Vagina (tissue), 2 donors: ENCODE data around the gene USH2A. TPM values are rescaled to one million over a fixed set of nuclear protein-coding genes. Genes with fewer than 3 reads are reported as not detected.

Experiments used
- DNase-seq, 2 donors: peaks; one replicate each; pipeline ENCODE4 v3.0.0-alpha.2; 2017; ENCODE audit errors: extremely low spot score in 2 of 2
- H3K27ac ChIP-seq: fragments of 200-600 bp; sonication (generic); one replicate; pipeline ENCODE4 v1.5.1; 2019
- H3K27me3 ChIP-seq: fragments of 200-600 bp; sonication (generic); one replicate; pipeline ENCODE4 v1.5.1; 2019
- H3K36me3 ChIP-seq, 2 donors: fragments of 200-600 bp; sonication (generic); one replicate each; pipeline ENCODE4 v1.5.1; 2017 to 2019
- H3K4me1 ChIP-seq: fragments of 200-600 bp; sonication (generic); one replicate; pipeline ENCODE4 v1.5.1; 2019
- H3K4me3 ChIP-seq, 2 donors: fragments of 200-600 bp; sonication (generic); 1 replicate in 1 of 2; 2 replicates in 1 of 2; pipeline ENCODE4 v1.5.1; 2016 to 2019
- H3K9me3 ChIP-seq: fragments of 200-600 bp; sonication (generic); one replicate; pipeline ENCODE4 v1.5.1; 2019
- POLR2A ChIP-seq, 2 donors: fragments of 450-650 bp; IDR thresholded peaks; one replicate each; pipeline ENCODE4 v1.6.1; 2017; ENCODE audit warnings: antibody characterized with exemption in 2 of 2, mild to moderate bottlenecking in 2 of 2, moderate library complexity in 2 of 2
- POLR2AphosphoS5 ChIP-seq, 2 donors: sonication (generic); formaldehyde crosslinking; IDR thresholded peaks; one replicate each; pipeline ENCODE4 v1.9.0; 2017; ENCODE audit warnings: antibody characterized with exemption in 2 of 2, mild to moderate bottlenecking in 2 of 2, low read depth in 1 of 2; ENCODE audit not compliant: insufficient read depth in 1 of 2
- intact Hi-C: fragments of 100-400 bp; cut with DNase I; formaldehyde crosslinking; loops from one replicate; pipeline ENCODE4 v1.15.1; 2023
- total RNA-seq: library from RNA; depleted of rRNA; stranded (reverse); fragments of >200 nt; gene quantifications from one replicate; pipeline ENCODE4 v1.2.3, GENCODE V29; 2016
- TF ChIP-seq, protein P1 (sequence below), 3 experiments: fragments of 450-650 bp in 2 of 3; fragments of 200-600 bp in 1 of 3; sonication (generic) in 1 of 3; IDR thresholded peaks; one replicate each; pipeline ENCODE4 v1.5.1; 2017 to 2019; ENCODE audit warnings: antibody characterized with exemption in 3 of 3, mild to moderate bottlenecking in 2 of 3, moderate library complexity in 2 of 3

USH2A gene
- total RNA-seq, 1 donor from 2014 or later = under 0.01 TPM

GRCh38 chr1:215749414-215749813 lies 673.8 kb downstream of the USH2A start:
- Histone ChIP-seq H3K4me1 (no peaks in the 10 kb centered on the region), H3K27ac (no peak overlapping the region), H3K27me3 (no peaks in the 10 kb centered on the region), H3K4me3 (no peak overlapping the region), H3K36me3 (no peaks in the 10 kb centered on the region), H3K9me3 (no peaks in the 10 kb centered on the region)
- intact Hi-C loops = no loop called here
- no peak for DNase-seq
- TF ChIP-seq, protein P1, sequence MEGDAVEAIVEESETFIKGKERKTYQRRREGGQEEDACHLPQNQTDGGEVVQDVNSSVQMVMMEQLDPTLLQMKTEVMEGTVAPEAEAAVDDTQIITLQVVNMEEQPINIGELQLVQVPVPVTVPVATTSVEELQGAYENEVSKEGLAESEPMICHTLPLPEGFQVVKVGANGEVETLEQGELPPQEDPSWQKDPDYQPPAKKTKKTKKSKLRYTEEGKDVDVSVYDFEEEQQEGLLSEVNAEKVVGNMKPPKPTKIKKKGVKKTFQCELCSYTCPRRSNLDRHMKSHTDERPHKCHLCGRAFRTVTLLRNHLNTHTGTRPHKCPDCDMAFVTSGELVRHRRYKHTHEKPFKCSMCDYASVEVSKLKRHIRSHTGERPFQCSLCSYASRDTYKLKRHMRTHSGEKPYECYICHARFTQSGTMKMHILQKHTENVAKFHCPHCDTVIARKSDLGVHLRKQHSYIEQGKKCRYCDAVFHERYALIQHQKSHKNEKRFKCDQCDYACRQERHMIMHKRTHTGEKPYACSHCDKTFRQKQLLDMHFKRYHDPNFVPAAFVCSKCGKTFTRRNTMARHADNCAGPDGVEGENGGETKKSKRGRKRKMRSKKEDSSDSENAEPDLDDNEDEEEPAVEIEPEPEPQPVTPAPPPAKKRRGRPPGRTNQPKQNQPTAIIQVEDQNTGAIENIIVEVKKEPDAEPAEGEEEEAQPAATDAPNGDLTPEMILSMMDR (IDR thresholded peaks at IDR 0.05) = no peak
- TF ChIP-seq POLR2A (IDR thresholded peaks at IDR 0.05) (no peak), POLR2AphosphoS5 (IDR thresholded peaks at IDR 0.05; ENCODE audit: insufficient read depth in 1 of 2, low read depth in 1 of 2) (no peak)

DNA sequence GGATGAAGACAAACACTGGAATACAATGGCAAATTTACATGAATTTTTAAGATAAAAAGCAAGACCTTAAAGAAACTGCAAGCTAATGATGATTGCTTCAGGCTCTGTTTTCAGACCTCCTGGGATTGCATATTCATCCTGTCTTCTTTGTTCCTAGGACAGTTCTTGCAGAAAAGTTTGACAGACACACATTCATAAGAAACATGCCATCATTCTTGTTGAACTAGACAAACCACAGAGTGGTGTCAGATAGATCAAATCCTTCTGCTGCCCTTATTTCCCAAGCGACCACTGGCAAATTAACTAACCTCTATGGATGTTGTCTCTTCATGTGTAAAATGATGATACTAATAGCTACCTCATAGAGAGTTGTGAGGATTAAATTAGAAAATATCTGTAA lies 674.8 kb downstream of the USH2A start:
- Histone ChIP-seq H3K36me3 (no peaks in the 10 kb centered on the region), H3K9me3 (no peaks in the 10 kb centered on the region), H3K27ac (no peak overlapping the region), H3K4me1 (no peaks in the 10 kb centered on the region), H3K27me3 (no peaks in the 10 kb centered on the region), H3K4me3 (no peak overlapping the region)
- intact Hi-C loops = no loop called here
- no peak for TF ChIP-seq POLR2AphosphoS5 (IDR thresholded peaks at IDR 0.05; ENCODE audit: insufficient read depth in 1 of 2, low read depth in 1 of 2)
- TF ChIP-seq, protein P1 (IDR thresholded peaks at IDR 0.05) = no peak
- TF ChIP-seq POLR2A (IDR thresholded peaks at IDR 0.05) = no peak
- DNase-seq = no peak

- H3K27ac ChIP-seq = no peak overlapping the region
- intact Hi-C loops = no loop called here
- TF ChIP-seq POLR2A (IDR thresholded peaks at IDR 0.05) (no peak), POLR2AphosphoS5 (IDR thresholded peaks at IDR 0.05; ENCODE audit: insufficient read depth in 1 of 2, low read depth in 1 of 2) (no peak)
- TF ChIP-seq, protein P1 (IDR thresholded peaks at IDR 0.05) = no peak
Measured at GRCh38 chr1:215744419-215744818, 678.8 kb downstream of the USH2A start.

GRCh38 chr1:215739025-215739424 lies 684.2 kb downstream of the USH2A start:
- Histone ChIP-seq H3K9me3 (no peaks in the 10 kb centered on the region), H3K27me3 (no peaks in the 10 kb centered on the region), H3K4me1 (no peaks in the 10 kb centered on the region), H3K27ac (no peak overlapping the region), H3K36me3 (no peaks in the 10 kb centered on the region), H3K4me3 (no peak overlapping the region)
- TF ChIP-seq POLR2A (IDR thresholded peaks at IDR 0.05) (no peak), POLR2AphosphoS5 (IDR thresholded peaks at IDR 0.05; ENCODE audit: insufficient read depth in 1 of 2, low read depth in 1 of 2) (no peak)
- TF ChIP-seq, protein P1 (IDR thresholded peaks at IDR 0.05) = no peak
- DNase-seq = no peak
- intact Hi-C loops = no loop called here

More at GRCh38 chr1:215744419-215744818, 678.8 kb downstream of the USH2A start:
- Histone ChIP-seq H3K4me1 (no peaks in the 10 kb centered on the region), H3K27me3 (no peaks in the 10 kb centered on the region), H3K4me3 (no peak overlapping the region), H3K36me3 (no peaks in the 10 kb centered on the region), H3K9me3 (no peaks in the 10 kb centered on the region)
- no peak for DNase-seq

DNA sequence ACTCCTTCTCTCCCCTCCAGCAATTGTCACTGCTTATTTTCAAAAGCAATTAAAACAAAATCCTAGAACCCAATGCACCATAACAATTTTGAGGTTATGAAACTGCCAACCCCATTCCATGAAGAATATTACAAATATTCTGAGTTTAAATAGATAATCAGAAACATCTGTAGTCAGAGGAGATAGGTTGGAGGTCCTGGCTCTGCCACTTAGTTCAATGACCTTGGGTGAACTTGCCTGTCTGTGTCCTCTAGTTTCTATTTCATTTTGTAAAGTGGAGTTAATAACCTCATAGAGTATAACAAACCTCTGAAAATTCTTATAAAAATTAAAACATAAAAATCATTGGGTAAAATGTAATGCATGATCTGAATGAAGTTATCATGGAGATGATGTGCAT lies 691.5 kb downstream of the USH2A start:
- no peaks in the 10 kb centered on the region for H3K27me3 ChIP-seq
- no peak overlapping the region for H3K27ac ChIP-seq
- H3K9me3 ChIP-seq = no peaks in the 10 kb centered on the region
- intact Hi-C loops = no loop called here
- H3K36me3 ChIP-seq = no peaks in the 10 kb centered on the region
- TF ChIP-seq POLR2AphosphoS5 (IDR thresholded peaks at IDR 0.05; ENCODE audit: insufficient read depth in 1 of 2, low read depth in 1 of 2) (no peak), POLR2A (IDR thresholded peaks at IDR 0.05) (no peak)
- TF ChIP-seq, protein P1 (IDR thresholded peaks at IDR 0.05) = no peak
- H3K4me3 ChIP-seq = no peak overlapping the region
- no peaks in the 10 kb centered on the region for H3K4me1 ChIP-seq
- DNase-seq = no peak
